ENCODE measurements around the gene SLC34A1. TPM values are rescaled to one million over a fixed set of nuclear protein-coding genes. Genes with fewer than 3 reads are reported as not detected.

Gene SLC34A1
- total and polyA plus RNA-seq, 2 of the 13 experiments (the other 11 are each of a cell fraction or from before 2014, with no cell fraction given): 0.03 to 0.20 TPM

DNA sequence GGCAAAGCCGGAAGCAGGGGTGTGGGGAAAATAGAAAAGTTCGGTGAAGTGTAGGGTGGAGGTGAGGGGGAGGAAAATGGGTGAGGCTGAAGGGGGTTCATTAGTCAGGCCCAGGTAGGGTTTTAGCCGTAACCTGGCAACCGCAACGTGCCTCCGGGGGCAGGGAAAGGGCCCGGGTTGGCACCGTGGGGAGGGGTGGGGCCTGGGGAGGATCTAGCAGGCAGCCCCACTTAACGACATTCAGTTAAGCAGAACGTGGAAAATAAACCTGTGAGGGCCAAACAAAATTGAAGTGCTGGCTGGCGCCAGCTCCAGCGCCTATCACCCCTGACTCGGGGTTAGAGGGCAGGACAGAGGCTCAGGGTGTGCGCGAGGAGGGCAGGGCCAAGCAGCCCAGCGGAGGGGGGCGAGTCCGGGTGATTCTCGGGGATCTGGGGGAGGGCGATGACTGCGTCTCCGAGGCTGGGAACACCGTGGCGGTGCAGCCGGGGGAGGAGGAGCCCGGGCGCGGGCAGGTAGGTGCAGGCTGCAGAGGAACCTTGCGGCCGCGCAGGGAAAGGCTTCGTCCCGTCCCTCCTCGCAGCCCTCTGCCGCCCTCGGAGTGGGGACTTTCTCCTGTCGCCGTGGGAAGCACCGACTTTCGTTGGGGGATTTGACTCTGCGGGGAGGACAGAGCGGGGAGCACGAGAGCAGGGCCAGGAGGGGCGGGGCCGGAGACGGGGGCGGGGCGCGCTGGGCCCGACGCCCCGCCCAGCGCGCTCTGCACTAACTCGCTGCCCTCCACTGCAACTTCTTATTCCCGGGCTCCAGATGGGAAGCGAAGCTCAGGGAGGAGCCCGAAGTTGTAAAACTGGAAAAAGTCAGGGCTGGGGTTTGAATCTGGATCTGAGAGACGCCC, 21.4 kb upstream of the SLC34A1 start (continued):
- TF ChIP-seq IKZF5 (CRISPR knock-in tag; IDR thresholded peaks at IDR 0.05) (0 out of 2 replicates have a peak, but pooled peaks have one; percentile 27), SP5 (CRISPR knock-in tag; IDR thresholded peaks at IDR 0.05; ENCODE audit: borderline replicate concordance, low read depth) (0 out of 2 replicates have a peak, but pooled peaks have one; percentile 9), HNF1A (IDR thresholded peaks at IDR 0.05; ENCODE audit: low read depth) (no peak), HNF1A (CRISPR knock-in tag; IDR thresholded peaks at IDR 0.05; ENCODE audit: borderline replicate concordance) (no peak), SMAD9 (CRISPR knock-in tag; IDR thresholded peaks at IDR 0.05) (no peak), ZC3H13 (CRISPR knock-in tag; IDR thresholded peaks at IDR 0.05) (no peak), SAP130 (CRISPR knock-in tag; IDR thresholded peaks at IDR 0.05; ENCODE audit: low read depth) (peak; percentile 41), RAD21 (CRISPR knock-in tag; IDR thresholded peaks at IDR 0.05) (no peak), NRL (CRISPR knock-in tag; IDR thresholded peaks at IDR 0.05; ENCODE audit: borderline replicate concordance) (0 out of 2 replicates have a peak, but pooled peaks have one; percentile 27), ZNF556 (CRISPR knock-in tag; IDR thresholded peaks at IDR 0.05; ENCODE audit: borderline replicate concordance) (0 out of 2 replicates have a peak, but pooled peaks have one; percentile 34), SSRP1 (CRISPR knock-in tag; IDR thresholded peaks at IDR 0.05) (no peak), PTBP1 (IDR thresholded peaks at IDR 0.05; ENCODE audit: low read depth, low read length, poor library complexity, severe bottlenecking) (no peak), RXRB (CRISPR knock-in tag; IDR thresholded peaks at IDR 0.05; ENCODE audit: borderline replicate concordance) (no peak), HMG20A (CRISPR knock-in tag; IDR thresholded peaks at IDR 0.05; ENCODE audit: borderline replicate concordance) (no peak), ZNF7 (CRISPR knock-in tag; IDR thresholded peaks at IDR 0.05) (no peak), SP1 (IDR thresholded peaks at IDR 0.05) (no peak), SP1 (CRISPR knock-in tag; IDR thresholded peaks at IDR 0.05) (peak; percentile 38; the same call in 1 of the 2 replicates)
- TF ChIP-seq, protein P1, sequence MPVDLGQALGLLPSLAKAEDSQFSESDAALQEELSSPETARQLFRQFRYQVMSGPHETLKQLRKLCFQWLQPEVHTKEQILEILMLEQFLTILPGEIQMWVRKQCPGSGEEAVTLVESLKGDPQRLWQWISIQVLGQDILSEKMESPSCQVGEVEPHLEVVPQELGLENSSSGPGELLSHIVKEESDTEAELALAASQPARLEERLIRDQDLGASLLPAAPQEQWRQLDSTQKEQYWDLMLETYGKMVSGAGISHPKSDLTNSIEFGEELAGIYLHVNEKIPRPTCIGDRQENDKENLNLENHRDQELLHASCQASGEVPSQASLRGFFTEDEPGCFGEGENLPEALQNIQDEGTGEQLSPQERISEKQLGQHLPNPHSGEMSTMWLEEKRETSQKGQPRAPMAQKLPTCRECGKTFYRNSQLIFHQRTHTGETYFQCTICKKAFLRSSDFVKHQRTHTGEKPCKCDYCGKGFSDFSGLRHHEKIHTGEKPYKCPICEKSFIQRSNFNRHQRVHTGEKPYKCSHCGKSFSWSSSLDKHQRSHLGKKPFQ (CRISPR knock-in tag; IDR thresholded peaks at IDR 0.05; ENCODE audit: insufficient replicate concordance): no peak
- TF ChIP-seq, protein P2, sequence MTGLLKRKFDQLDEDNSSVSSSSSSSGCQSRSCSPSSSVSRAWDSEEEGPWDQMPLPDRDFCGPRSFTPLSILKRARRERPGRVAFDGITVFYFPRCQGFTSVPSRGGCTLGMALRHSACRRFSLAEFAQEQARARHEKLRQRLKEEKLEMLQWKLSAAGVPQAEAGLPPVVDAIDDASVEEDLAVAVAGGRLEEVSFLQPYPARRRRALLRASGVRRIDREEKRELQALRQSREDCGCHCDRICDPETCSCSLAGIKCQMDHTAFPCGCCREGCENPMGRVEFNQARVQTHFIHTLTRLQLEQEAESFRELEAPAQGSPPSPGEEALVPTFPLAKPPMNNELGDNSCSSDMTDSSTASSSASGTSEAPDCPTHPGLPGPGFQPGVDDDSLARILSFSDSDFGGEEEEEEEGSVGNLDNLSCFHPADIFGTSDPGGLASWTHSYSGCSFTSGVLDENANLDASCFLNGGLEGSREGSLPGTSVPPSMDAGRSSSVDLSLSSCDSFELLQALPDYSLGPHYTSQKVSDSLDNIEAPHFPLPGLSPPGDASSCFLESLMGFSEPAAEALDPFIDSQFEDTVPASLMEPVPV (CRISPR knock-in tag; IDR thresholded peaks at IDR 0.05): 0 out of 2 replicates have a peak, but pooled peaks have one; percentile 31
